Thymus (tissue), 11 donors: ENCODE measurements around the gene SLX1B. TPM values are rescaled to one million over a fixed set of nuclear protein-coding genes. Genes with fewer than 3 reads are reported as not detected.
"Not testable (repeated sequence)": the region's sequence is repeated elsewhere in the genome, so short reads cannot be mapped to it uniquely, and the experiment has no call there.

Experiments
- DNase-seq, 9 donors: peaks; one replicate each; pipeline ENCODE4 v3.0.0-alpha.2; 2013; ENCODE audit warnings: low spot score in 9 of 9, low read depth in 6 of 9, missing footprints in 1 of 9
- H3K27ac ChIP-seq, 2 donors: one replicate each; pipeline ENCODE4 v1.5.1; 2013; ENCODE audit warnings: control low read depth in 1 of 2, low read depth in 1 of 2, low read length in 1 of 2, mild to moderate bottlenecking in 1 of 2, moderate library complexity in 1 of 2
- H3K27me3 ChIP-seq, 2 donors: one replicate each; pipeline ENCODE4 v1.5.1; 2013; ENCODE audit warnings: low read length in 1 of 2; ENCODE audit not compliant: control insufficient read depth in 2 of 2, insufficient read depth in 1 of 2
- H3K36me3 ChIP-seq, 2 donors: one replicate each; pipeline ENCODE4 v1.5.1; 2013; ENCODE audit warnings: low read length in 1 of 2, mild to moderate bottlenecking in 1 of 2, moderate library complexity in 1 of 2; ENCODE audit not compliant: control insufficient read depth in 2 of 2, insufficient read depth in 2 of 2
- H3K4me1 ChIP-seq, 2 donors: one replicate each; pipeline ENCODE4 v1.5.1; 2013; ENCODE audit warnings: low read length in 2 of 2; ENCODE audit not compliant: control insufficient read depth in 2 of 2, insufficient read depth in 2 of 2
- H3K4me3 ChIP-seq, 2 donors: one replicate each; pipeline ENCODE4 v1.5.1; 2013; ENCODE audit warnings: low read length in 2 of 2, control low read depth in 1 of 2, mild to moderate bottlenecking in 1 of 2
- H3K9me3 ChIP-seq, 2 donors: one replicate each; pipeline ENCODE4 v1.5.1; 2013; ENCODE audit warnings: low read length in 1 of 2, mild to moderate bottlenecking in 1 of 2; ENCODE audit not compliant: control insufficient read depth in 2 of 2, insufficient read depth in 1 of 2
- WGBS: extraction: QIAGEN DNeasy Blood & Tissue Kit; methylation state at CpG from one replicate; pipeline ENCODE4 v1.1.7; 2013; 5-methylcytosine and 5-hydroxymethylcytosine counted together
- polyA plus RNA-seq: library from polyadenylated mRNA; stranded (reverse); fragments of 200-250 nt; gene quantifications from one replicate; pipeline ENCODE4 v1.2.3, GENCODE V29; 2013
- total RNA-seq: library from RNA; stranded (reverse); fragments of 120-200 nt; gene quantifications from one replicate; pipeline ENCODE4 v1.2.4, GENCODE V29; 2013
- donor health status: healthy.

The SLX1B gene
- total and polyA plus RNA-seq, 2 donors: 19.1 to 19.6 TPM

GRCh38 chr16:29460647-29461030 lies 6.3 kb downstream of the SLX1B start:
- not testable (repeated sequence) for H3K4me3 ChIP-seq, H3K27me3 ChIP-seq, H3K36me3 ChIP-seq, H3K9me3 ChIP-seq, DNase-seq, H3K27ac ChIP-seq, H3K4me1 ChIP-seq
- WGBS: no CpG with 5 or more reads among the region's 9 CpGs

- not testable (repeated sequence) for H3K9me3 ChIP-seq, H3K4me3 ChIP-seq, DNase-seq, H3K27me3 ChIP-seq, H3K27ac ChIP-seq, H3K36me3 ChIP-seq, H3K4me1 ChIP-seq
- 0% methylated on average over 4 of the region's 57 CpGs for whole genome bisulfite sequencing
Observed at GRCh38 chr16:29465985-29466824, 11.9 kb downstream of the SLX1B start.

- H3K9me3 ChIP-seq, H3K27ac ChIP-seq, H3K4me3 ChIP-seq, H3K27me3 ChIP-seq, DNase-seq, H3K4me1 ChIP-seq, H3K36me3 ChIP-seq: not testable (repeated sequence)
- no CpG with 5 or more reads among the region's 33 CpGs for WGBS
Observed at GRCh38 chr16:29466904-29467303, 12.6 kb downstream of the SLX1B start.

- WGBS: 0% methylated on average over 1 of the region's 10 CpGs
- H3K4me3 ChIP-seq, H3K9me3 ChIP-seq, H3K27me3 ChIP-seq, H3K27ac ChIP-seq, DNase-seq, H3K36me3 ChIP-seq, H3K4me1 ChIP-seq: not testable (repeated sequence)
Observed at GRCh38 chr16:29467654-29468366, 13.5 kb downstream of the SLX1B start.

GRCh38 chr16:29469660-29470059 lies 15.3 kb downstream of the SLX1B start:
- H3K27ac ChIP-seq, H3K36me3 ChIP-seq, H3K9me3 ChIP-seq, H3K4me1 ChIP-seq, DNase-seq, H3K27me3 ChIP-seq, H3K4me3 ChIP-seq: not testable (repeated sequence)
- WGBS: 51% methylated on average over 5 of the region's 6 CpGs

- not testable (repeated sequence) for H3K4me3 ChIP-seq, H3K9me3 ChIP-seq, H3K36me3 ChIP-seq, H3K27ac ChIP-seq, H3K27me3 ChIP-seq, H3K4me1 ChIP-seq, DNase-seq
- no CpG with 5 or more reads among the region's 4 CpGs for WGBS
Observed at GRCh38 chr16:29472065-29472464, 17.7 kb downstream of the SLX1B start.

GRCh38 chr16:29482276-29482675 lies 27.9 kb downstream of the SLX1B start:
- H3K27ac ChIP-seq: not testable (repeated sequence)

GRCh38 chr16:29506308-29506707 lies 52.0 kb downstream of the SLX1B start, which contains the start of gene NPIPB12:
NPIPB12 (minus strand) TSS chr16:29506408.
- 98% methylated on average over 2 of the region's 6 CpGs for WGBS
- not testable (repeated sequence) for H3K27ac ChIP-seq, H3K27me3 ChIP-seq, H3K4me1 ChIP-seq, H3K4me3 ChIP-seq, DNase-seq, H3K36me3 ChIP-seq, H3K9me3 ChIP-seq

More at GRCh38 chr16:29482276-29482675, 27.9 kb downstream of the SLX1B start:
- DNase-seq, H3K4me3 ChIP-seq, H3K27me3 ChIP-seq, H3K4me1 ChIP-seq, H3K9me3 ChIP-seq, H3K36me3 ChIP-seq: not testable (repeated sequence)
- 94% methylated on average over 7 of the region's 12 CpGs for WGBS
